ENCODE data around the gene FBXO15. TPM values are rescaled to one million over a fixed set of nuclear protein-coding genes. Genes with fewer than 3 reads are reported as not detected.

FBXO15 gene
- total RNA-seq, 1 donor = 0.63 TPM

- Histone ChIP-seq H3K4me3 (ENCODE audit: low read length) (no peak overlapping the region), H3K9me3 (ENCODE audit: low read depth, low read length) (peaks cover 11% of the 10 kb centered on the region), H3K27me3 (ENCODE audit: insufficient read depth, low read length) (no peaks in the 10 kb centered on the region), H3K4me1 (ENCODE audit: insufficient read depth, low read length) (no peaks in the 10 kb centered on the region)
Observed at GRCh38 chr18:74110976-74111375, 36.7 kb downstream of the FBXO15 start.

- no peaks in the 10 kb centered on the region for H3K27me3 ChIP-seq (ENCODE audit: insufficient read depth, low read length)
- no peak overlapping the region for H3K4me3 ChIP-seq (ENCODE audit: low read length)
- H3K4me1 ChIP-seq (ENCODE audit: insufficient read depth, low read length) = no peaks in the 10 kb centered on the region
- peaks cover 11% of the 10 kb centered on the region for H3K9me3 ChIP-seq (ENCODE audit: low read depth, low read length)
Observed at GRCh38 chr18:74110149-74110548, 37.5 kb downstream of the FBXO15 start.

- no peaks in the 10 kb centered on the region for H3K4me1 ChIP-seq (ENCODE audit: insufficient read depth, low read length)
- no peak overlapping the region for H3K4me3 ChIP-seq (ENCODE audit: low read length)
- peaks cover 11% of the 10 kb centered on the region for H3K9me3 ChIP-seq (ENCODE audit: low read depth, low read length)
- H3K27me3 ChIP-seq (ENCODE audit: insufficient read depth, low read length) = no peaks in the 10 kb centered on the region
Observed at GRCh38 chr18:74108460-74108859, 39.2 kb downstream of the FBXO15 start.

- H3K27me3 ChIP-seq (ENCODE audit: insufficient read depth, low read length) = peaks cover 2% of the 10 kb centered on the region
- no peaks in the 10 kb centered on the region for H3K4me1 ChIP-seq (ENCODE audit: insufficient read depth, low read length)
- no peak overlapping the region for H3K4me3 ChIP-seq (ENCODE audit: low read length)
- H3K9me3 ChIP-seq (ENCODE audit: low read depth, low read length) = no peaks in the 10 kb centered on the region
Observed at GRCh38 chr18:74097803-74098202, 49.8 kb downstream of the FBXO15 start.

- Histone ChIP-seq H3K27me3 (ENCODE audit: insufficient read depth, low read length) (peaks cover 2% of the 10 kb centered on the region), H3K4me1 (ENCODE audit: insufficient read depth, low read length) (no peaks in the 10 kb centered on the region), H3K4me3 (ENCODE audit: low read length) (no peak overlapping the region), H3K9me3 (ENCODE audit: low read depth, low read length) (no peaks in the 10 kb centered on the region)
Observed at GRCh38 chr18:74092922-74093321, 54.7 kb downstream of the FBXO15 start.

- no peaks in the 10 kb centered on the region for H3K27me3 ChIP-seq (ENCODE audit: insufficient read depth, low read length)
- peaks cover 14% of the 10 kb centered on the region for H3K4me1 ChIP-seq (ENCODE audit: insufficient read depth, low read length)
- no peaks in the 10 kb centered on the region for H3K9me3 ChIP-seq (ENCODE audit: low read depth, low read length)
- no peak overlapping the region for H3K4me3 ChIP-seq (ENCODE audit: low read length)
Observed at GRCh38 chr18:74084184-74084855, 63.3 kb downstream of the FBXO15 start.

GRCh38 chr18:74083557-74083952, 64.1 kb downstream of the FBXO15 start:
- no peaks in the 10 kb centered on the region for H3K9me3 ChIP-seq (ENCODE audit: low read depth, low read length)
- no peaks in the 10 kb centered on the region for H3K27me3 ChIP-seq (ENCODE audit: insufficient read depth, low read length)
- no peak overlapping the region for H3K4me3 ChIP-seq (ENCODE audit: low read length)
- peaks cover 14% of the 10 kb centered on the region for H3K4me1 ChIP-seq (ENCODE audit: insufficient read depth, low read length)

- Histone ChIP-seq H3K27me3 (ENCODE audit: insufficient read depth, low read length) (no peaks in the 10 kb centered on the region), H3K4me3 (ENCODE audit: low read length) (no peak overlapping the region), H3K9me3 (ENCODE audit: low read depth, low read length) (no peaks in the 10 kb centered on the region), H3K4me1 (ENCODE audit: insufficient read depth, low read length) (peaks cover 14% of the 10 kb centered on the region)
Observed at GRCh38 chr18:74082742-74083556, 64.7 kb downstream of the FBXO15 start.

- Histone ChIP-seq H3K4me3 (ENCODE audit: low read length) (no peak overlapping the region), H3K9me3 (ENCODE audit: low read depth, low read length) (no peaks in the 10 kb centered on the region), H3K4me1 (ENCODE audit: insufficient read depth, low read length) (peaks cover 14% of the 10 kb centered on the region), H3K27me3 (ENCODE audit: insufficient read depth, low read length) (no peaks in the 10 kb centered on the region)
Observed at GRCh38 chr18:74081966-74082741, 65.5 kb downstream of the FBXO15 start.

GRCh38 chr18:74078257-74078656, 69.4 kb downstream of the FBXO15 start:
- Histone ChIP-seq H3K9me3 (ENCODE audit: low read depth, low read length) (no peaks in the 10 kb centered on the region), H3K4me3 (ENCODE audit: low read length) (no peak overlapping the region), H3K27me3 (ENCODE audit: insufficient read depth, low read length) (no peaks in the 10 kb centered on the region), H3K4me1 (ENCODE audit: insufficient read depth, low read length) (peaks cover 13% of the 10 kb centered on the region)

- Histone ChIP-seq H3K4me3 (ENCODE audit: low read length) (no peak overlapping the region), H3K27me3 (ENCODE audit: insufficient read depth, low read length) (no peaks in the 10 kb centered on the region)
Observed at GRCh38 chr18:74074668-74075564, 72.7 kb downstream of the FBXO15 start.

GRCh38 chr18:74073957-74074667, 73.5 kb downstream of the FBXO15 start:
- Histone ChIP-seq H3K9me3 (ENCODE audit: low read depth, low read length) (no peaks in the 10 kb centered on the region), H3K4me3 (ENCODE audit: low read length) (no peak overlapping the region), H3K4me1 (ENCODE audit: insufficient read depth, low read length) (peaks cover 9% of the 10 kb centered on the region), H3K27me3 (ENCODE audit: insufficient read depth, low read length) (no peaks in the 10 kb centered on the region)

More at GRCh38 chr18:74074668-74075564, 72.7 kb downstream of the FBXO15 start:
- H3K9me3 ChIP-seq (ENCODE audit: low read depth, low read length) = no peaks in the 10 kb centered on the region
- H3K4me1 ChIP-seq (ENCODE audit: insufficient read depth, low read length) = peaks cover 1% of the 10 kb centered on the region

GRCh38 chr18:74069178-74070050, 78.2 kb downstream of the FBXO15 start:
- no peaks in the 10 kb centered on the region for H3K9me3 ChIP-seq (ENCODE audit: low read depth, low read length)
- H3K27me3 ChIP-seq (ENCODE audit: insufficient read depth, low read length) = no peaks in the 10 kb centered on the region
- H3K4me3 ChIP-seq (ENCODE audit: low read length) = no peak overlapping the region
- peaks cover 19% of the 10 kb centered on the region for H3K4me1 ChIP-seq (ENCODE audit: insufficient read depth, low read length)

Measured in mononuclear cell (primary cell).